GM19193 (cell line): ENCODE results near the gene CA4.

Source experiments
- POLR2A ChIP-seq: IDR thresholded peaks from 4 replicates; pipeline ENCODE4 v1.6.1; 2011; ENCODE audit not compliant: insufficient read depth, insufficient read length; ENCODE audit errors: extremely low read depth

The CA4 gene

GRCh38 chr17:60135151-60135950 is 14.4 kb upstream of the CA4 start:
- peak; percentile 44 for TF ChIP-seq POLR2A

DNA sequence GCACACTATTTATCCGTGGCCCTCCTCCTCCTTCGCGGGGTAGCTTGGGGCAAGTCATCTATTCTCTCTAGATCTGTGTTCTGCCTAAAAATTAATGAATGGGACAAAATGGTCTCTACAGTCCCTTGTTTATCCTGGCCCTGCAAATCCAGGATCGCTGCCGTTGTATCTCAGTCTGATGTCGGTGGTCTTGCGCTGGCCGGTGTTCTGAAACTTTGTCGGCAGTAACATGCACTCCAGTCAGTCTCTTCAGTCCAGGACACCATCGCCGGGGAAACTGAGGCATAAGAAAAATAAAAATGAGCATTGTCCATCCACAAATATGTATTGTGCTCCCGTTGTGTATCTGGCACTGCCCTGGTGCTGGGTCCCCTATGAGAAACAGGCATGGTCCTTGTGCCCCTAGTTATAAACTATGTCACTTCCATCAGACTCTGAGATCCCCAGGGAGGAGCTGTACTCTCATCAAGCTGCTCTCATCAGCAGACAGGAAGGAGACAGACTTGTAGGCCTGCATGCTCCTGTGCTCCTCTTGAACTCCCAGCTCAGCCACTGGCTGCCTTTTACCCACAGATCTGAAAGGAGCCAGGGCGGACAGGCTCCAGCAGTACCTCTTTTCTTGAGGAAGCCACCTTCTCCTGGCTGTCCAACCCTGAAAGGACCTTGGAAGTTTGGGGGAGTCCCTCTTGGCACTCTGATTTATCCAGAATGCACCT is 13.7 kb upstream of the CA4 start:
- no peak for TF ChIP-seq POLR2A

DNA sequence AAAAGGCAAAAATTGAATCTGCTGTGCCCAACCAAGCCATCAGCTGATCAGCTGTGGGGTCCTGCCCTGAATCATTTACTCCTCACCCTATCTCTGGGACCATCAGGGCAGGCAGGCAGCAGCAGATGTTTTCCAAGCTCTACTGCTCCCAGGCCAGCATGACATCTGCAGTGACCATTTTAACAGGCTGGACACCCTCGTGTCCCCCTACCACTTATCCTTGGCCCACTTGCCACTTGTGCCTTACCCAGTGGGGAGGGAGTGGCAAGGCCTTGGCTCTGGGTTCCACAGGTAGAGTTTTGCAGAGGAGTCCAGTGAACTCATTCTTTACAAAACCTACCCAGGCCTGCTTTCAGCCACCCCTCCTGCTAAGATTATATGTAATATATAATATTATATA is 12.0 kb upstream of the CA4 start:
- TF ChIP-seq POLR2A, result no peak

DNA sequence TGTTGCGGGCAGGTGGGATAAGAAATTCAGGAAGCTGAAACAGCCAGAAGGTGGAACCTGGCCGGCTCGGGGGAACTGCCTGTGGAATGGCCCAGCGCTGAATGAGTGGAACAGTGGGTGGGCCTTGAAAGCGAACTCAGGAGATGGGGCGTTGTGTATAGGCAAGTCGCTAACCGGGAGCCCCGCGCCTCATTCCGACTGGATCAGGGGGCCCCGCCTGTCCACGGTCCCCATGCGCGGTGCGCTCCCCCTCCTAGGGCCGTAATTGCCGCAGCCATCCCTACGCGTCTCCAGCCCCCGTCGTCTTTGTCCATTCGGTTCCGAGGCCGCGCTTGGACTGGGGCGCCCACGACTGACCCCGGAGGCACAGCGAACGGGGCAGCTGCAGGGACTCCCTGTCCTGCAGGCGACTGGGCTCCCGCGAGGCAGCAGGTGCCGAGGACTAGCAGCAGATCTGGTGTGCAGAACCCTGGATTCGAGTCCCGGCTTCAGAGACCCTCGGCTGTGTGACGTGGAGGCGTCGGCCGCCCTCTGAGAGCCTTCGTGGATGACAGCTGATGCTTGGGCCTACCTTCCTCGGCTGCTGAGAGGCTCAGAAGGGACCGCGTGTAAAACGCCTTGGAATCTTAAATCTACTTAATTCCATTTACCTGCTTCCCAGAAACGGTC is 10.9 kb upstream of the CA4 start:
- no peak for TF ChIP-seq POLR2A

DNA sequence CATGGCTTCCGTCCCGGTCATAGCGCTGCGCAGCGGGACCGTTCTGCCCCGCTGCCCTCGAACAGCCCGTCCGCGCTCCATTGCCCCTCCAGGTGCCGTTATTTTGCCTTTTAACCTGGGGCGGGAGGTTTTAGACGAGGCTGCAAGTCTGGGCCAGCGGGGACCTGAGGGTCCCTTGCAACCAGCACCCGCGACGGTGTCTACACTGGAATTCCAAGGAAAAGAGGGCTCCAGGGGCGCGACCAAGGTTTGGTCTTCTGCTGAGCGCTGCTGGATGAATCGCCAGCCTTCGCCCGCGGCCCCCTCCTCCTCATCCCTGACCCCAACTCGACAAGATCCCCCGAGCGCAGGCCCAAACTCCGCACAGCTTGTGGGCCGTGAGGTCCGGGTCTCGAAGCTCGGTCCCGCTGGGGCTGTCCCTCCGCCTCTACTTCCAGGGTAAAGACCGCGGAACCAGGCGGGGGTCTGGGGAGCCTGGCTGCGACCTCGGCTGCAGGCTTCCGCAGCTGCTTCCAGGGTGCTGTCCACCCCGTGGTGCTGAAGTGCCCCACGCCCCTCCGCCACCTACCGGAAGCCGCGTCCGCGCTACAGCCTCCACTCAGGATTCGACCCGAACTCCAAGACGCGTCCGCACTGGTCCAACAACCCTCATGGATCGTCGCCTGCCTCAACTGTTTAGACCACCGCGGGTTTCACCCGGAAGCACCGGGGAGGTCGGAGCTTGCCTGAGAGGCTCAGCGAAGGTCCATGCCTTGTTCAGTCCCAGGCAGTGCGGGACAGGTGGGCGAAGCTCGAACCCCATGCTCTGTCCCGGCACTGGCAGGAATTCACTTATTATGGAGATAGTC is 10.1 kb upstream of the CA4 start:
- no peak for TF ChIP-seq POLR2A

GRCh38 chr17:60141111-60142018 is 8.4 kb upstream of the CA4 start:
- no peak for TF ChIP-seq POLR2A

GRCh38 chr17:60142872-60143499 is 6.8 kb upstream of the CA4 start:
- no peak for TF ChIP-seq POLR2A

DNA sequence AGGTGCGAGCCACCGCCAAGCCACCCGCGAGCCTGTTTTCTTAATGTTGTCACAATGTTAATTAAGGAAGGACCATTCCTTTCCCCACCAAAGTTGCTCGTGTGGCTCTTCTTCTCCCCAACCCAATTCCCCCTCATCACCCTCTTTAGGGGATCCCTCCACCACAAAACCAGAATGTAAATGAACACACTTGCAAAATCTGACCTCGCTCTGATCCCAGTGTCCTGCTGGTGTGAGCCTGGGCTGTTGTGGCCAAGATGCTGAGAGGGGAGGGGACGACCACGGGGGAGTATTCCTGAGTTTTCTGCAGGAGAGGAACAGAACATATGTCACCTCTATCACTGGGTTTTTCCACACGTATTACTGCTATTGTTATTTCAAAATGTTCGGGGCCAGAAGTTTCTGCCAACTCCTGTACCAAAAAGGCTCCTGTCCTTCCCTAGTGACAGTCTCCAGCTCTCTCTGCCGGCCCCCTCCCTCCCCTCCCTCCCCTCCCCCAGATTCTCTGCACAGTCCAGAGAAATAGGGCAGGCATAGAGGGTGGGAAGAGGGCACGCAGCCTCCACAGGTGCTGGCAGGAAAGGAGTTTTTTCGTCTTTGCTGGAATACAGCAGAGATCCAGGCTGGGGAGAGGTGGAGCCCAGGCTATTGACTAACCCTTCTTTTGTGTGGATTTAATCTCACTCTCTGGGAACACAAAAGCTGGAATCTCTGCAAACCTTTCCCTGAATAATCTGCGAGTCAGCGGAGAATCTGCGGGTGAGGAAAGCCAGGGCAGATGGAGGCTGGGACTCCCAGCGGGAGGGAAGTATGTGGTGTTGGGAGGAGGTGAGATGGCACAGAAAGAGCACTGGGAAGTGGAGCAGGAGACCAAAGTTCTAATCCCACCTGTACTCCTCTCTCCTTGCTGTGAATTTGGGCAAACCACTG is 4.5 kb upstream of the CA4 start:
- TF ChIP-seq POLR2A, result no peak

GRCh38 chr17:60146206-60146605 is 3.6 kb upstream of the CA4 start:
- TF ChIP-seq POLR2A, result no peak

DNA sequence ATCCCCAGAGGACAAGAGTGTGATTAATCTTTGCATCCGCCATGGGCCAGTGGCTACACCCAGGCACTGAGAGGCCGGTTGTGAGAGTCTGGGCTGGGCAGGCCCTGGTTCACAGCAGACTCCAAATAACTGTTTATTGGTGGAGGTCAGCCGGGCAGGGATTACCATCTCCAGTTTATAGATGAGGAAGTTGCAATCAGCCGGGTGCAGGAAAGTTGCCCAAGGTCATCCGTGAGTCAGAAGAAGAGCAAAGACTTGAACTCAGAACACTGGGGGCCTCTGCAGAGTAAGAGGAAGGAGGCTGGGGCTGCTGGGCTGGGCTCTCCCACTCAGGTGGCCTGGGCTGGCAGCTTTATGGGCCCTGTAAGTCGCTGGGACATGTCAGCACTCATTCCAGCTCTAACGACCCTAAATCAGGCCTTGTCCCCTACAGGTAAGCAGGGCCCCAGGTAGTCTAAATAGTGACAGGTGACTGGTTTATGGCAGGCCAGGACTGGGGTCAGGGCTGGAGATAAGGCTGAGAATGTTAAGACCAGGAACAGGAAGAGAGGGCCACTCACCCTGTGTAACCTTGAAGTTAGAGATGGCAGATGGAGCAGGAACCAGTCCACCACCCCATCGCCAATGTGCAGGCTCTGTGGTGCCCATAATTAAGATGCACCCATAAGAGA is 2.1 kb upstream of the CA4 start:
- TF ChIP-seq POLR2A, result no peak

- no peak for TF ChIP-seq POLR2A
These were observed 1.4 kb upstream of the CA4 start for GRCh38 chr17:60148373-60148772.

- TF ChIP-seq POLR2A, result no peak
These were observed 1.6 kb downstream of the CA4 start for GRCh38 chr17:60151355-60151754.

GRCh38 chr17:60153606-60154390 is 4.0 kb downstream of the CA4 start:
- no peak for TF ChIP-seq POLR2A
